ENCODE measurements around the gene NAALADL2.

The NAALADL2 gene

GRCh38 chr3:175374705-175375104, 515.6 kb downstream of the NAALADL2 start:
- H3K4me3 ChIP-seq (ENCODE audit: low read depth, low read length): no peak overlapping the region
- no peak for DNase-seq (ENCODE audit: low read depth)

GRCh38 chr3:175378348-175378747, 519.2 kb downstream of the NAALADL2 start:
- no peak overlapping the region for H3K4me3 ChIP-seq (ENCODE audit: low read depth, low read length)
- DNase-seq (ENCODE audit: low read depth): no peak

GRCh38 chr3:175381685-175382084, 522.6 kb downstream of the NAALADL2 start:
- no peak for DNase-seq (ENCODE audit: low read depth)
- no peak overlapping the region for H3K4me3 ChIP-seq (ENCODE audit: low read depth, low read length)

GRCh38 chr3:175383371-175383770, 524.2 kb downstream of the NAALADL2 start:
- no peak overlapping the region for H3K4me3 ChIP-seq (ENCODE audit: low read depth, low read length)
- no peak for DNase-seq (ENCODE audit: low read depth)

- no peak for DNase-seq (ENCODE audit: low read depth)
- no peak overlapping the region for H3K4me3 ChIP-seq (ENCODE audit: low read depth, low read length)
Measured at GRCh38 chr3:175383813-175384212, 524.7 kb downstream of the NAALADL2 start.

GRCh38 chr3:175384569-175384968, 525.4 kb downstream of the NAALADL2 start:
- no peak overlapping the region for H3K4me3 ChIP-seq (ENCODE audit: low read depth, low read length)
- DNase-seq (ENCODE audit: low read depth): no peak

- H3K4me3 ChIP-seq (ENCODE audit: low read depth, low read length): no peak overlapping the region
- DNase-seq (ENCODE audit: low read depth): peak; percentile 79
Measured at GRCh38 chr3:175386630-175387029, 527.5 kb downstream of the NAALADL2 start.

- no peak for DNase-seq (ENCODE audit: low read depth)
- no peak overlapping the region for H3K4me3 ChIP-seq (ENCODE audit: low read depth, low read length)
Measured at GRCh38 chr3:175389560-175389959, 530.4 kb downstream of the NAALADL2 start.

- no peak for DNase-seq (ENCODE audit: low read depth)
- H3K4me3 ChIP-seq (ENCODE audit: low read depth, low read length): no peak overlapping the region
Measured at GRCh38 chr3:175391601-175392000, 532.5 kb downstream of the NAALADL2 start.

- H3K4me3 ChIP-seq (ENCODE audit: low read depth, low read length): no peak overlapping the region
- peak; percentile 40 for DNase-seq (ENCODE audit: low read depth)
Measured at GRCh38 chr3:175392653-175393052, 533.5 kb downstream of the NAALADL2 start.

- no peak overlapping the region for H3K4me3 ChIP-seq (ENCODE audit: low read depth, low read length)
- peak; percentile 53 for DNase-seq (ENCODE audit: low read depth)
Measured at GRCh38 chr3:175397372-175397771, 538.2 kb downstream of the NAALADL2 start.

- no peak for DNase-seq (ENCODE audit: low read depth)
- H3K4me3 ChIP-seq (ENCODE audit: low read depth, low read length): no peak overlapping the region
Measured at GRCh38 chr3:175398676-175399075, 539.5 kb downstream of the NAALADL2 start.

GRCh38 chr3:175399156-175399840, 540.2 kb downstream of the NAALADL2 start:
- DNase-seq (ENCODE audit: low read depth): no peak
- H3K4me3 ChIP-seq (ENCODE audit: low read depth, low read length): no peak overlapping the region

- DNase-seq (ENCODE audit: low read depth): no peak
- no peak overlapping the region for H3K4me3 ChIP-seq (ENCODE audit: low read depth, low read length)
Measured at GRCh38 chr3:175404027-175404426, 544.9 kb downstream of the NAALADL2 start.

- DNase-seq (ENCODE audit: low read depth): no peak
Measured at GRCh38 chr3:175404621-175405020, 545.5 kb downstream of the NAALADL2 start.

GRCh38 chr3:175410251-175410650, 551.1 kb downstream of the NAALADL2 start:
- no peak overlapping the region for H3K4me3 ChIP-seq (ENCODE audit: low read depth, low read length)
- DNase-seq (ENCODE audit: low read depth): no peak

More at GRCh38 chr3:175404621-175405020, 545.5 kb downstream of the NAALADL2 start:
- no peak overlapping the region for H3K4me3 ChIP-seq (ENCODE audit: low read depth, low read length)

GRCh38 chr3:175411405-175411804, 552.3 kb downstream of the NAALADL2 start:
- H3K4me3 ChIP-seq (ENCODE audit: low read depth, low read length): no peak overlapping the region
- no peak for DNase-seq (ENCODE audit: low read depth)

GRCh38 chr3:175411946-175412345, 552.8 kb downstream of the NAALADL2 start:
- no peak overlapping the region for H3K4me3 ChIP-seq (ENCODE audit: low read depth, low read length)
- no peak for DNase-seq (ENCODE audit: low read depth)

- no peak overlapping the region for H3K4me3 ChIP-seq (ENCODE audit: low read depth, low read length)
- DNase-seq (ENCODE audit: low read depth): no peak
Measured at GRCh38 chr3:175413926-175414325, 554.8 kb downstream of the NAALADL2 start.

- H3K4me3 ChIP-seq (ENCODE audit: low read depth, low read length): no peak overlapping the region
- DNase-seq (ENCODE audit: low read depth): no peak
Measured at GRCh38 chr3:175416600-175416999, 557.5 kb downstream of the NAALADL2 start.

GRCh38 chr3:175417426-175417825, 558.3 kb downstream of the NAALADL2 start:
- H3K4me3 ChIP-seq (ENCODE audit: low read depth, low read length): no peak overlapping the region
- DNase-seq (ENCODE audit: low read depth): no peak

GRCh38 chr3:175421902-175422301, 562.8 kb downstream of the NAALADL2 start:
- DNase-seq (ENCODE audit: low read depth): no peak
- no peak overlapping the region for H3K4me3 ChIP-seq (ENCODE audit: low read depth, low read length)

All from skeletal muscle cell (primary cell).